Adrenal gland (tissue), 5 donors: ENCODE results near the gene QSOX1.

Source experiments
- CTCF ChIP-seq, 6 experiments: fragments of 450-650 bp in 4 of 6; fragments of 200-600 bp in 2 of 6; sonication (generic) in 1 of 6; IDR thresholded peaks; 1 replicate in 5 of 6; 2 replicates in 1 of 6; pipeline versions ENCODE4 v1.5.1 to v1.8.0; 2016 to 2021; ENCODE audit warnings: antibody characterized with exemption in 6 of 6, mild to moderate bottlenecking in 2 of 6, moderate library complexity in 1 of 6
- POLR2A ChIP-seq, 2 donors: fragments of 450-650 bp; IDR thresholded peaks; one replicate each; pipeline ENCODE4 v1.6.1; 2017; ENCODE audit warnings: antibody characterized with exemption in 2 of 2, mild to moderate bottlenecking in 2 of 2, moderate library complexity in 1 of 2
- donor health status: DM: no; HTN: no; CAD: no.

- no peak for TF ChIP-seq CTCF (IDR thresholded peaks at IDR 0.05)
- no peak for TF ChIP-seq POLR2A (IDR thresholded peaks at IDR 0.05)
These were observed 35.4 kb downstream of the QSOX1 start for GRCh38 chr1:180190091-180190490.
